Skeletal muscle tissue (tissue), 4 donors: ENCODE results near the gene FKBP10. TPM values are rescaled to one million over a fixed set of nuclear protein-coding genes. Genes with fewer than 3 reads are reported as not detected.
"Not testable (repeated sequence)": the region's sequence is repeated elsewhere in the genome, so short reads cannot be mapped to it uniquely, and the experiment has no call there.

ENCODE experiments used
- H3K27ac ChIP-seq: one replicate; pipeline ENCODE4 v1.7.0; 2013; ENCODE audit warnings: mild to moderate bottlenecking, low read depth, low read length, inconsistent platforms
- H3K27me3 ChIP-seq, 3 donors: one replicate each; pipeline ENCODE4 v1.7.0; 2013; ENCODE audit warnings: low read length in 3 of 3; ENCODE audit not compliant: control insufficient read depth in 3 of 3, insufficient read depth in 3 of 3
- H3K36me3 ChIP-seq, 3 donors: one replicate each; pipeline ENCODE4 v1.7.0; 2013; ENCODE audit warnings: low read length in 3 of 3; ENCODE audit not compliant: control insufficient read depth in 3 of 3, insufficient read depth in 3 of 3
- H3K4me1 ChIP-seq, 3 donors: one replicate each; pipeline ENCODE4 v1.7.0; 2013; ENCODE audit warnings: low read length in 3 of 3, mild to moderate bottlenecking in 3 of 3; ENCODE audit not compliant: control insufficient read depth in 3 of 3, insufficient read depth in 3 of 3
- H3K4me3 ChIP-seq, 3 donors: one replicate each; pipeline ENCODE4 v1.7.0; 2013; ENCODE audit warnings: low read length in 3 of 3
- H3K9ac ChIP-seq, 3 donors: one replicate each; pipeline ENCODE4 v1.7.0; 2013; ENCODE audit warnings: low read length in 3 of 3, mild to moderate bottlenecking in 3 of 3, moderate library complexity in 2 of 3, low read depth in 1 of 3
- H3K9me3 ChIP-seq, 3 donors: one replicate each; pipeline ENCODE4 v1.7.0; 2013; ENCODE audit warnings: low read length in 3 of 3; ENCODE audit not compliant: control insufficient read depth in 3 of 3
- total RNA-seq: library from RNA; depleted of rRNA; stranded (reverse); fragments of >200 nt; gene quantifications from one replicate; pipeline ENCODE4 v1.2.3, GENCODE V29; 2014
- donor health status: Osteomylitis.

Gene FKBP10
- total RNA-seq, 1 donor from 2014 or later = 76.2 TPM

DNA sequence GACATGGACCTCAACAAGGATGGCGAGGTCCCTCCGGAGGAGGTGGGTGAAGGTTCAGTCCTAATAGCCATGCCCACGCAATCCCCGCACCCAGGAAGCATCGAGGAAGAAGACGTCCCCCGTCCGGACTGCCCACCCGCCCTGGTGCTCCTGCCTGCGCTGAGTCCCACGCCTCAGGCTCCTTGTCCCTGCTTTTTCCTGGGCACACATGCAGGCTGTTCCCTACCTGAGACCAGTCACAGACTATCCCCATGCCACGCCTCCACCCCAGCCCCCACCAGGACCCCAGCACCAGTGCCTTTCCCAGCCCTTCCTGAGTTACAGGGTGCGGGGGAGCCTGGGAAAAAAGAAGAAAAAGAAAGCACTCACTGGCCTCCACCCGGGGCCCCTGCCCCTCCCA lies 9.0 kb downstream of the FKBP10 start:
- Histone ChIP-seq H3K4me1 (peaks cover 0 to 2% (median 0%) of the 10 kb centered on the region in 3 donors), H3K9ac (no peak overlapping the region), H3K27me3 (peaks cover 0 to 4% (median 0%) of the 10 kb centered on the region in 3 donors), H3K9me3 (no peaks in the 10 kb centered on the region), H3K4me3 (no peak overlapping the region), H3K36me3 (peaks cover 10 to 12% (median 12%) of the 10 kb centered on the region in 3 donors), H3K27ac (no peak overlapping the region)

DNA sequence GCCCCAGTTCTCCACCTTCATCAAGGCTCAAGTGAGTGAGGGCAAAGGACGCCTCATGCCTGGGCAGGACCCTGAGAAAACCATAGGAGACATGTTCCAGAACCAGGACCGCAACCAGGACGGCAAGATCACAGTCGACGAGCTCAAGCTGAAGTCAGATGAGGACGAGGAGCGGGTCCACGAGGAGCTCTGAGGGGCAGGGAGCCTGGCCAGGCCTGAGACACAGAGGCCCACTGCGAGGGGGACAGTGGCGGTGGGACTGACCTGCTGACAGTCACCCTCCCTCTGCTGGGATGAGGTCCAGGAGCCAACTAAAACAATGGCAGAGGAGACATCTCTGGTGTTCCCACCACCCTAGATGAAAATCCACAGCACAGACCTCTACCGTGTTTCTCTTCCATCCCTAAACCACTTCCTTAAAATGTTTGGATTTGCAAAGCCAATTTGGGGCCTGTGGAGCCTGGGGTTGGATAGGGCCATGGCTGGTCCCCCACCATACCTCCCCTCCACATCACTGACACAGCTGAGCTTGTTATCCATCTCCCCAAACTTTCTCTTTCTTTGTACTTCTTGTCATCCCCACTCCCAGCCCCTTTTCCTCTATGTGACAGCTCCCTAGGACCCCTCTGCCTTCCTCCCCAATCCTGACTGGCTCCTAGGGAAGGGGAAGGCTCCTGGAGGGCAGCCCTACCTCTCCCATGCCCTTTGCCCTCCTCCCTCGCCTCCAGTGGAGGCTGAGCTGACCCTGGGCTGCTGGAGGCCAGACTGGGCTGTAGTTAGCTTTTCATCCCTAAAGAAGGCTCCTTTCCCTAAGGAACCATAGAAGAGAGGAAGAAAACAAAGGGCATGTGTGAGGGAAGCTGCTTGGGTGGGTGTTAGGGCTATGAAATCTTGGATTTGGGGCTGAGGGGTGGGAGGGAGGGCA lies 9.7 kb downstream of the FKBP10 start:
- Histone ChIP-seq H3K36me3 (peaks cover 12 to 15% (median 13%) of the 10 kb centered on the region in 3 donors), H3K4me1 (peaks cover 0 to 2% (median 0%) of the 10 kb centered on the region in 3 donors), H3K9ac (no peak overlapping the region), H3K27ac (no peak overlapping the region), H3K9me3 (no peaks in the 10 kb centered on the region), H3K27me3 (peaks cover 0 to 4% (median 0%) of the 10 kb centered on the region in 3 donors), H3K4me3 (no peak overlapping the region)

DNA sequence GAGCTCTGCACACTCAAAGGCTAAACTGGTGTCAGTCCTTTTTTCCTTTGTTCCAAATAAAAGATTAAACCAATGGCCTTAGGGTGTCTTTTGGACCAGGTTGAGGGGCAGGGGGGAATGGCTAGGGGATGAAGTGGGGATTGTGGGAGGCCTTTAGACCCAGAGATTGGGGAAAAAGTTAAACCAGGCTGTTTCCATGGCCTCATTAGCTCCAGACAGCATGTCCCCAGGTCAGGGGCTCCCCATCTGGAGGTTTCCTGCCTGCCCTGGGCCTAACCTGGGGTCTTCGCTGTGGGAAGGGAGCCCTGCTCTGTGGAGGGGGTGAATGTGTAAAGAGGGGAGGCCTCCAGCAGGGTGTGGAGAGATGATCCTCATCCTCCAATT lies 10.3 kb downstream of the FKBP10 start:
- Histone ChIP-seq H3K4me1 (peaks cover 0 to 2% (median 0%) of the 10 kb centered on the region in 3 donors), H3K36me3 (peaks cover 16 to 21% (median 18%) of the 10 kb centered on the region in 3 donors)

DNA sequence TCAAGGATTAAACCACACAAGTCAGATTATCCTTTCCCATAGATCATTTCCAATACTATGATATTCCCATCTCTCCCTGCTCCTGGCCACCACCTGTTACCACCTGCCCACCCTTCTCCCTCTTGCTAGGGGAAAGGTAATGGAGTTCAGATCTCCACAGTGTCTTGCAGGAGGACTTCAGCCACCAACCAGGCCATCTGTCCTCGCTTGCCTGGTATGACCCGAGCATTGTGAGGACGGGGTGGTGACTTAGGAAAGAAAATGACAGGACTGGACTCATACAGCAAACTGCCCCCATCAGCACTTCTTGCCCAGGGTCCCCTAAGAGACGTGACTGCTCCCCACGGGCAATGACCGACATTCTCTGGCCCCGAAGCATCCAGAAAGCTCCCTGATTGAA lies 10.8 kb downstream of the FKBP10 start:
- Histone ChIP-seq H3K27me3 (peaks cover 0 to 4% (median 0%) of the 10 kb centered on the region in 3 donors), H3K9ac (no peak overlapping the region), H3K27ac (no peak overlapping the region), H3K4me1 (peaks cover 0 to 2% (median 0%) of the 10 kb centered on the region in 3 donors), H3K4me3 (no peak overlapping the region), H3K36me3 (peaks cover 16 to 25% (median 19%) of the 10 kb centered on the region in 3 donors), H3K9me3 (no peaks in the 10 kb centered on the region)

More for the DNA sequence above, 10.3 kb downstream of the FKBP10 start:
- H3K27me3 ChIP-seq = peaks cover 0 to 4% (median 0%) of the 10 kb centered on the region in 3 donors
- H3K27ac ChIP-seq = no peak overlapping the region
- H3K9ac ChIP-seq = no peak overlapping the region
- H3K4me3 ChIP-seq = no peak overlapping the region
- no peaks in the 10 kb centered on the region for H3K9me3 ChIP-seq

DNA sequence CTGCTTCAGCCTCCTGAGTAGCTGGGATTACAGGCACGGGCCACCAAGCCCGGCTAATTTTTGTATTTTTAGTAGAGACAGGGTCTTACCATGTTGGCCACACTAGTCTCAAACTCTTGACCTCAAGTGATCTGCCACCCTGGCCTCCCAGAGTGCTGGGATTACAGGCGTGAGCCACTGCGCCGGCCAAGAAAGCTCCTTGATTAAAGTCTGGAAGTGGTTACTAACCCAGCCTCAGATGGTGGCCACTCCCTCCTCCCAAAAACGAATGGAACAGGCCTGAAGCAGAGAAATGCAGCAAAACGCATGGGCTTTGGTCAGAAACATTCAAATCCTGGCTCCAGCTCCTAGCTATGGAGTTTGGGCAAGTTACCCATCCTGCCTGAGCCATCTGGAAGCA lies 11.3 kb downstream of the FKBP10 start:
- Histone ChIP-seq H3K27ac (no peak overlapping the region), H3K27me3 (peaks cover 0 to 4% (median 0%) of the 10 kb centered on the region in 3 donors), H3K9me3 (no peaks in the 10 kb centered on the region), H3K4me3 (no peak overlapping the region), H3K36me3 (peaks cover 21 to 27% (median 22%) of the 10 kb centered on the region in 3 donors), H3K9ac (no peak overlapping the region), H3K4me1 (peaks cover 0 to 2% (median 0%) of the 10 kb centered on the region in 3 donors)

DNA sequence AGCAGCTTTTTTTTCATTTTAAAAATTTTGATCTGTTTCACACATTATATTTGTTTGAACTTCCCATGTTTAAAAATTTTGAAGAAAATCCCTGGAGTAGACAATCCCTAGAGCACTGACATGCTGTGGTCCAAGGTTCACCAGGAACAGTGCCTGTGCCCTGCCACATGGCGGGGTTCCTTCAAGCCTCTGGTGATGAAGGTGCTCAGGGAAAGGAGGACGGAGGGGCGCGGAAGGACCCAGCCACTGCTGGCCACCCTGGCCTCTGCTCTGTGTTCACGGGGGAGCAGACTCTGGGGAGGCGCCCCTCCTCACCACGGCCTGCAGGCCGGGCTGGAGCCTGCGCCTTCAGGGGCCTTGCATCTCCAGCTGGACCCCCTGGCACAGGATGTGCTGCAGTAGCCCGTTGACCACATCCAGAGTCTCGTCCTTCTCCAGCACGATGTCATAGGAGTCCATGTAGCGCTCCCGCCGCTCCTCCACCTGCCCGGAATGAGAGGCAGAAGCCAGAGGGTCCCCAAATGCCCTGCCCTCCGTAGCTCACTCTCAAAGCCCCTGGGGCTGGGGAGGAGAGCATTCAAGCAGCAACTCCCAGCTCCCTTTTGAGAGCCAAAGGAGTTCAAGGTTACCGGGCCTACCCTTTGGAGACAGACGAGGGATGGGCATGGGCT lies 12.5 kb downstream of the FKBP10 start:
- Histone ChIP-seq H3K4me1 (peaks cover 0 to 2% (median 0%) of the 10 kb centered on the region in 3 donors), H3K9ac (no peak overlapping the region), H3K27me3 (no peaks in the 10 kb centered on the region), H3K36me3 (peaks cover 26 to 36% (median 31%) of the 10 kb centered on the region in 3 donors), H3K4me3 (no peak overlapping the region), H3K9me3 (no peaks in the 10 kb centered on the region), H3K27ac (no peak overlapping the region)

DNA sequence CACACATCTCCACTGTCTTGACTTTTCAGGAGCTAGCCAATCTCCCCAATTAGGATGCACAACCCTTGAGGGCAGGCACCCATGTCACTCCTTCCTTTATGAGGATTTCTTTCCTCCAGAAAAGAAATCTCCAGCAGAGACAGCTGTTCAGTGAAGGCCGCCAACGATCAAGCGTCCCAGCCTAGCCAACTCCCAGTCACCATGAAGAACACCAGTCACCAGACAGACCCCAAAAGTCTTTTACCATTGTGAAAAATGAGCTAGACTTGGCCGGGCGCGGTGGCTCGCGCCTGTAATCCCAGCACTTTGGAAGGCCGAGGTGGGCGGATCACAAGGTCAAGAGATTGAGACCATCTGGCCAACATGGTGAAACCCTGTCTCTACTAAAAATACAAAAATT lies 17.2 kb downstream of the FKBP10 start:
- H3K27ac ChIP-seq, H3K9me3 ChIP-seq, H3K9ac ChIP-seq, H3K4me3 ChIP-seq, H3K4me1 ChIP-seq, H3K27me3 ChIP-seq: not testable (repeated sequence)
- peaks cover 28 to 55% (median 47%) of the 10 kb centered on the region in 3 donors for H3K36me3 ChIP-seq

DNA sequence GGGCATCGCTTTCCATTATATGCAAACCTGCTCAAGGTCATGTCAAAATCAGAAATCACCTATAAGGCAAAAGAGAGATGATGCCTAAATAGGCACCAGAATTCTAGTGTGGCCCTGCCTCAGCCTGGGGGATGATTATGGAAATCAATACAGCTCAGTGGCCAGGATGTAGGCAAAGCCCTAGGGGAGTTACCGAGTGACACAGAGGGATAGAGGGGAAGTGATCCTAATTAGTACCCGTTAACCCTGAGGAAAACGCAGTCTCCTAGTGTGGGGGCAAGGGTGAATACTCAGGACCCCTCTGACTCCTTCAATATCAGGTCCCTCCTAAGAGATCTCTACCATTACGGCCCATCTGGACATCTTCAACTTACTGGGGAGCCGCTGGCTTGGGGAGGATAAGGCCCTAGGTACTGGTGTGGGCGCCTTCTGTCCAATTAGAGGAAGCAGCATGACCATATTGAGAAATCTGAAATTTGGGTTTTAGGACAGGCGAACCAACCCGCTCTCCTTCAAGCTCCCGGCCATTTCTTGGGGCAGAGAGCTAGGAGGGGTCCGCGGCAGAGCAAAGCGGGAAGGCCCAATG lies 22.5 kb downstream of the FKBP10 start:
- Histone ChIP-seq H3K9me3 (no peaks in the 10 kb centered on the region), H3K4me3 (peak overlapping the region; percentile 50 to 80 (median 79)), H3K4me1 (peaks cover 7 to 14% (median 11%) of the 10 kb centered on the region in 3 donors), H3K27ac (peak overlapping the region; percentile 36), H3K27me3 (no peaks in the 10 kb centered on the region), H3K9ac (peak overlapping the region; percentile 81 to 85 (median 81)), H3K36me3 (peaks cover 9 to 19% (median 18%) of the 10 kb centered on the region in 3 donors)

DNA sequence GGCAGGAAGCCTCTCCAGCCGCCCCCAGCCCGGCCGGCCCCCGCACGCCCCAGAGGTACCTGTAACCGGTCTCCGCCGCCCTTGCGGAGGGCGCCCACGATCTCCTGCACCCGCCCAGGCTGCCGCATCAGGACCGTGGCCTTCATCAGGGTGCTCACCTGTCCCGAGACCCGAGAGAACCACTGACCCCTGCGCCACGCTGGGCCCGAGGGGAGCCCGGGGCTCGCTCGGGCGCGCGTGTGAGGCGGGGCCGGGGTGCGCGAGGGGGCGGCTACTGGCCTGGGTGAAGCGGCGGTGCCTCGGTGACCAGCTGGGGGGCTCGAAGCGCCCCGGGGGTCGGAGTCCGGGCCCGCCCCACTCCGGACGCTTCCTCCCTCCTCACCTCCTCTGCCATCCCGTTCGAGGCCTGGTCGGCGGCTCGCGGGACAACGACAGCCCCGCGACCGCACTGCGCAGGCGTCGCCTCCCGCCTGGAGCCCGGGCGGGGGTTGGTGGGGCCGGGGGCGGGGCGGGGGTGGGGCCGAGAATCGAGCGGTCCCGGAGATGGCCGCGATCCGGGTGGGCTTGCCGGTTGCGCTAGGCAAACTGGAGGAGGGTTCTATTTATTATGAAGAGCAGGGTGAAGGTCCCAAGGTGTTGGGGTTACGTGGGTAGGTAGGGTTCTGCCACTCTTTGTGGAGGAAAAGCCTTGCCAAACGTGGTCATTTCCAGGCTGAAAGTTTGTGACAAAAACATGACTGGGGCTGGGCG lies 23.2 kb downstream of the FKBP10 start, which contains the start of gene NT5C3B:
Gene NT5C3B, minus strand, starts transcription at position 433 of the 750 bp plus-strand sequence. Its CDS starts 39 bp downstream, at position 394.
- H3K4me1 ChIP-seq = peaks cover 7 to 14% (median 11%) of the 10 kb centered on the region in 3 donors
- peak within 1 kb of the TSS; percentile 36 for H3K27ac ChIP-seq
- no peaks in the 10 kb centered on the region for H3K9me3 ChIP-seq

More for the DNA sequence above, 23.2 kb downstream of the FKBP10 start, which contains the start of gene NT5C3B:
- peak within 1 kb of the TSS; percentile 81 to 85 (median 81) for H3K9ac ChIP-seq
- H3K27me3 ChIP-seq = no peaks in the 10 kb centered on the region
- peaks cover 9 to 13% (median 13%) of the 10 kb centered on the region in 3 donors for H3K36me3 ChIP-seq
- peak within 1 kb of the TSS; percentile 78 to 80 (median 79) for H3K4me3 ChIP-seq
